Measurements from ENCODE around the gene DHRS4. TPM values are rescaled to one million over a fixed set of nuclear protein-coding genes. Genes with fewer than 3 reads are reported as not detected.

The DHRS4 gene
- 10 to 100 TPM; 28.1 to 36.5 TPM for total RNA-seq
- polyA plus RNA-seq (ENCODE audit: insufficient read length in 6 of 6), result 10 to 100 TPM; 34.5 to 41.4 (median 39.1) TPM
- long read RNA-seq, donor 1, transcript DHRS4-202 (4 exons, 785 nt), result minor isoform, 5 of 60 reads
- long read RNA-seq, donor 1, transcript DHRS4-201 (8 exons, 1,443 nt), result major isoform, 20 of 60 reads
- long read RNA-seq, donor 1, transcript DHRS4-203 (5 exons, 727 nt), result minor isoform, 19 of 60 reads
- long read RNA-seq, donor 1, partial matches to known transcripts, result 11 of 60 reads
- long read RNA-seq, donor 1, other reads (novel, unspliced or antisense), result 0 of 60 reads
- long read RNA-seq, donor 2, transcript DHRS4-203 (5 exons, 727 nt), result major isoform, 12 of 28 reads
- long read RNA-seq, donor 2, transcript DHRS4-201 (8 exons, 1,443 nt), result minor isoform, 8 of 28 reads
- long read RNA-seq, donor 2, partial matches to known transcripts, result 5 of 28 reads
- long read RNA-seq, donor 2, other reads (novel, unspliced or antisense), result 0 of 28 reads
- long read RNA-seq, donor 3, transcript DHRS4-201 (8 exons, 1,443 nt), result minor isoform, 6 of 14 reads
- long read RNA-seq, donor 3, transcript DHRS4-203 (5 exons, 727 nt), result major isoform, 8 of 14 reads
- long read RNA-seq, donor 3, partial matches to known transcripts, result 0 of 14 reads
- long read RNA-seq, donor 3, other reads (novel, unspliced or antisense), result 0 of 14 reads
- long read RNA-seq, donor 4, transcript DHRS4-201 (8 exons, 1,443 nt), result major isoform, 47 of 106 reads
- long read RNA-seq, donor 4, transcript DHRS4-202 (4 exons, 785 nt), result minor isoform, 7 of 106 reads
- long read RNA-seq, donor 4, transcript DHRS4-203 (5 exons, 727 nt), result minor isoform, 27 of 106 reads
- long read RNA-seq, donor 4, partial matches to known transcripts, result 18 of 106 reads
- long read RNA-seq, donor 4, other reads (novel, unspliced or antisense), result 7 of 106 reads
- long read RNA-seq, donor 5, transcript DHRS4-203 (5 exons, 727 nt), result major isoform, 35 of 64 reads
- long read RNA-seq, donor 5, transcript DHRS4-201 (8 exons, 1,443 nt), result minor isoform, 16 of 64 reads
- long read RNA-seq, donor 5, partial matches to known transcripts, result 8 of 64 reads
- long read RNA-seq, donor 5, other reads (novel, unspliced or antisense), result 0 of 64 reads
- long read RNA-seq, donor 6, transcript DHRS4-203 (5 exons, 727 nt), result minor isoform, 9 of 38 reads
- long read RNA-seq, donor 6, transcript DHRS4-201 (8 exons, 1,443 nt), result major isoform, 10 of 38 reads
- long read RNA-seq, donor 6, partial matches to known transcripts, result 13 of 38 reads
- long read RNA-seq, donor 6, other reads (novel, unspliced or antisense), result 0 of 38 reads
- long read RNA-seq, donor 7, transcript DHRS4-203 (5 exons, 727 nt), result major isoform, 15 of 31 reads
- long read RNA-seq, donor 7, transcript DHRS4-201 (8 exons, 1,443 nt), result minor isoform, 11 of 31 reads
- long read RNA-seq, donor 7, partial matches to known transcripts, result 0 of 31 reads
- long read RNA-seq, donor 7, other reads (novel, unspliced or antisense), result 0 of 31 reads
- long read RNA-seq, donor 8, transcript DHRS4-201 (8 exons, 1,443 nt), result minor isoform, 13 of 42 reads
- long read RNA-seq, donor 8, transcript DHRS4-203 (5 exons, 727 nt), result major isoform, 18 of 42 reads
- long read RNA-seq, donor 8, partial matches to known transcripts, result 5 of 42 reads
- long read RNA-seq, donor 8, other reads (novel, unspliced or antisense), result 0 of 42 reads
- long read RNA-seq, donor 9, partial matches to known transcripts, result 0 of 1 reads
- long read RNA-seq, donor 9, other reads (novel, unspliced or antisense), result 0 of 1 reads
- long read RNA-seq, donor 10, transcript DHRS4-203 (5 exons, 727 nt), result minor isoform, 27 of 102 reads
- long read RNA-seq, donor 10, transcript DHRS4-201 (8 exons, 1,443 nt), result major isoform, 57 of 102 reads
- long read RNA-seq, donor 10, partial matches to known transcripts, result 6 of 102 reads
- long read RNA-seq, donor 10, other reads (novel, unspliced or antisense), result 11 of 102 reads
- long read RNA-seq, donor 11, transcript DHRS4-203 (5 exons, 727 nt), result major isoform, 5 of 11 reads
- long read RNA-seq, donor 11, partial matches to known transcripts, result 0 of 11 reads
- long read RNA-seq, donor 11, other reads (novel, unspliced or antisense), result 0 of 11 reads
- long read RNA-seq, donor 12, transcript DHRS4-203 (5 exons, 727 nt), result minor isoform, 12 of 32 reads
- long read RNA-seq, donor 12, transcript DHRS4-201 (8 exons, 1,443 nt), result major isoform, 17 of 32 reads
- long read RNA-seq, donor 12, partial matches to known transcripts, result 0 of 32 reads
- long read RNA-seq, donor 12, other reads (novel, unspliced or antisense), result 0 of 32 reads

GRCh38 chr14:23953464-23954278 lies at the start of gene DHRS4:
DHRS4 (plus strand) TSS chr14:23953770; CDS start chr14:23953789, 19 bp downstream.
- peaks cover 3 to 20% of the 10 kb centered on the region in 2 donors for H3K4me1 ChIP-seq
- peak within 1 kb of the TSS; percentile 81 to 90 for H3K4me3 ChIP-seq
- H3K27me3 ChIP-seq, result no peaks in the 10 kb centered on the region
- peak within 1 kb of the TSS; percentile 86 to 90 for H3K27ac ChIP-seq
- DNase-seq (peak; percentile 87 to 93 (median 90)), ATAC-seq (peak; percentile 99)
- TF ChIP-seq CTCF (IDR thresholded peaks at IDR 0.05), result peak; percentile 81 to 93
- peaks cover 0 to 11% of the 10 kb centered on the region in 2 donors for H3K36me3 ChIP-seq
- intact Hi-C loops (cut with DNase I), result no loop called here
- peaks cover 0 to 6% of the 10 kb centered on the region in 2 donors for H3K9me3 ChIP-seq

GRCh38 chr14:23910101-23910875 lies 43.3 kb upstream of the DHRS4 start:
- no peak overlapping the region for H3K4me3 ChIP-seq
- no peak overlapping the region for H3K27ac ChIP-seq
- H3K27me3 ChIP-seq, result peaks cover 0 to 14% of the 10 kb centered on the region in 2 donors
- H3K4me1 ChIP-seq, result no peaks in the 10 kb centered on the region
- ATAC-seq (peak; percentile 93), DNase-seq (peak in 1 of 4 donors; percentile 31)
- peak; percentile 64 to 71 for TF ChIP-seq CTCF (IDR thresholded peaks at IDR 0.05)
- no peaks in the 10 kb centered on the region for H3K36me3 ChIP-seq
- no peaks in the 10 kb centered on the region for H3K9me3 ChIP-seq
- intact Hi-C loops (cut with DNase I), result no loop called here

- intact Hi-C loops (cut with DNase I), result no loop called here
- H3K36me3 ChIP-seq, result no peaks in the 10 kb centered on the region
These were observed 42.7 kb upstream of the DHRS4 start for GRCh38 chr14:23910876-23911210.

More at GRCh38 chr14:23910876-23911210, 42.7 kb upstream of the DHRS4 start:
- Histone ChIP-seq H3K4me1 (no peaks in the 10 kb centered on the region), H3K9me3 (no peaks in the 10 kb centered on the region), H3K4me3 (no peak overlapping the region), H3K27ac (no peak overlapping the region), H3K27me3 (peaks cover 0 to 14% of the 10 kb centered on the region in 2 donors)
- DNase-seq (no peak), ATAC-seq (no peak)
- TF ChIP-seq CTCF (IDR thresholded peaks at IDR 0.05), result no peak
